DMS53 treated with DMSO at 0.1 percent for 48 hours (cell line): ENCODE data around the gene WIPF1.

Experiments
- DNase-seq: peaks from one replicate; lab custom pipeline; 2025; ENCODE audit not compliant: unreplicated experiment; lab: John Stamatoyannopoulos, UW

The WIPF1 gene

GRCh38 chr2:174621323-174621722 is 23.7 kb upstream of the WIPF1 start:
- DNase-seq: no peak

GRCh38 chr2:174618179-174618578 is 20.6 kb upstream of the WIPF1 start:
- no peak for DNase-seq

DNA sequence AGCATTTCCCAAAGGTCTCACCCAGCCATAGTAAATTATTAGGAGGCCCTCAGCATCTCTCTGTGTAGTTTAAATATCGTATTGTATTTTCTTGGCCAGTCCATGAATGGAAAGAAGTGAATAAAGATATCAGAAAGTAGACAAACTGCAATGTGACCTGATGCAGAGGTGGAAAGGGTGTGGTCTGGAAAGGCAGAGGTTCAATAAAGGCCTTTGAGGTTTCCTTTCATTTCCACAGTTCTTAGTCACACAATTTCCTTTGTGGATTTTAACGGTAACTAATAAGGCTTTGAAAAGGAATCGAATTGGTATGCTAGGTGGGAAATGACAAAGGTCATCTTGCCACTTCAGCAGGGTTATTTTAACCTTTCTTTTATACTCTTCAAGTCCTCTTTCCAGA is 20.1 kb upstream of the WIPF1 start:
- no peak for DNase-seq

- DNase-seq: no peak
Measured at GRCh38 chr2:174617120-174617519, 19.5 kb upstream of the WIPF1 start.

DNA sequence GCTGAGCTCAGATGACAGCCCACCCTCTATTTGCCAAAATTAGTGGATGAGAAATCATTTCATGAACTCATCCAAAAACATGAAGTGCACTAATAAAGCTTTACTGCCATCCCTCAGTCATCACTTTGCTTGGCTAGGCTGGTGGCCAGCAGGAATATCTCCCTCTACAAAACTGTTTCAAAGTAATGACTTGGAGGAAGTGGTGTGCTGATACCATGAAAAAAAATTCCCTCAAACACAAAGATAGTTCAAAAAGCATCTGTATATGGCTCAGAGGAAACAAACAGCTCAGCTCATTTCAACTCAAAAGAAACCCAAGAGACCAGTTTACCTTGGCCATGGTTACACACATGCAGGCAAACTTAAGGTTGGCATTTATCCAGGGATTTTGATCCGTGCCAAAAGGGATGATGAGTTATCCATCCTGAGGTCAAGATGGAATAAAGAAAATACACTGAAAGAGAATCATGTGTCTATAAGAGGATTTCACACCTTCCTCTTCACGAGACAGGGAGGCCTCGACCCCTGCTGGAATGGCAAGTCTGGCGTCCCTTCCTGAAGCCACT is 18.4 kb upstream of the WIPF1 start:
- DNase-seq: no peak

- peak; percentile 29 for DNase-seq
Measured at GRCh38 chr2:174614261-174614660, 16.7 kb upstream of the WIPF1 start.

GRCh38 chr2:174613531-174613930 is 15.9 kb upstream of the WIPF1 start:
- DNase-seq: peak; percentile 26

DNA sequence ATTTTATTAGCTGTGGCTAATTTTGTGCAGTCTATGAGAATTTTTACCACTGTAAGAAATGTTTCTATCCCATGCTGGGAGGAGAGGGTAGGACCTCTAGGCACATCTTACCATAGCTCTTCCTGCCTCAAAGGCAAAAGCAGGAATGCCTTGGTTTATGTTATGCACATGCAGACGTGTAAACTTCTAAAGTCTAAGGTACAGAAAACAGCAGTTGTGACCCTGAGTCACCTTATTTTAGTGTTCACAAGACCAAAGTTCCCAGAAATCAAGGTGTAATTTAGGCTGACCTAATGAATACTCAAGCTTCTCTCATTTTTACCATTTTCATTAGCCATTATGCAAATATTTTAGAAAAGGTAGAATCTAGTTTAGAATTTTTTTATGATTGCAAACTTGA is 15.4 kb upstream of the WIPF1 start:
- no peak for DNase-seq

GRCh38 chr2:174611854-174612253 is 14.2 kb upstream of the WIPF1 start:
- no peak for DNase-seq

- no peak for DNase-seq
Measured at GRCh38 chr2:174611006-174611405, 13.4 kb upstream of the WIPF1 start.

DNA sequence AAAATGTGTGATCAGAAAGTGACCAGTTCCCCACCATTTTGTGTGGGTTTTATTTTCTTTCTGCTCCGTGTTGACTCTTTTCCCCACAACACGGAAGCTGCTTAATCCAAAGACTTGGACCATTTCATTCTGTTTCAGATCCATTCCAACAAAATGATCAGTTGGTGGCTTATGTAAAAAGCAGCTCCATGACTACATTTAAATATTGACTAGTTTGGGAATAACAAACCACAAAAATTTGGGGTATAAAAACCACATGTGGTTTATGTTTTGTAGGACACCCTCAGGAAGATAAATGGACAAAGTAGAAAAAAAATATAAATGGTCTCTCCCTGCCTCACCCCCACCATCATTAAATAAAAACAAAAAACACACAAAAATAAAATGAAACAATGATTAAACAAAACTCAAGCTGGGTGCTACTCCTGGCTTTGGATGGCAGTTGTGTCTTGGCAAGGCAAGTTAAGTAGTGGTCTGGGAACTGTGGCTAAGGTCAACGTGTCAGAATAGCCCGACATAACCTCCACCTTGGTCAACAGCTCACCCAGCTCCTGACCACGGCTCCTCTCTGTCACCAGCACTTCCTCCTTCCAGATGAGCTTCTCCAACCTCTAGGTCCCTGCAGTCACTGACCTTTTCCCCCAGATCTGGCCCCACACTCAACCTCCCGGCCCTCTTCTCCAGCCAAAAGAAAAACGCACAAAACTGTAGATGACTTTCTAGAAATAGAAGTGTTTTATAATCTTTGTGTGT is 12.8 kb upstream of the WIPF1 start:
- no peak for DNase-seq

- DNase-seq: no peak
Measured at GRCh38 chr2:174609261-174609660, 11.7 kb upstream of the WIPF1 start.

DNA sequence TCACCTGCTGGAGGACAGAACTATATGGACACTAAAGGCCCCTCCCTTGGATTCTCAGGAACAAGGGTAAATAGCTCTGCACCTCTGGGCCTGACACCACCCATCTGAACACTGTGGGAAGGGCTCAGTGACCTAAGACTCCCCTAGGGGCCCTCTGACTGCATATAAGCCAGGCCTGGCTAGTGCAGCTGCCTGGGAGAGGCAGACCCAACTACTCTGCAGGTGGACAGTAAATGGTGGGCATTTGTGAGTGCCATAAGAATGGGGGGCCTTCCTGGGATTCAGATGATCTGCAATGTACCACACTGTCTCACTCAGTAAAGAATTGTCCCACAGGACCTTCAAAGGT is 11.2 kb upstream of the WIPF1 start:
- no peak for DNase-seq

- DNase-seq: no peak
Measured at GRCh38 chr2:174607989-174608865, 10.6 kb upstream of the WIPF1 start.

DNA sequence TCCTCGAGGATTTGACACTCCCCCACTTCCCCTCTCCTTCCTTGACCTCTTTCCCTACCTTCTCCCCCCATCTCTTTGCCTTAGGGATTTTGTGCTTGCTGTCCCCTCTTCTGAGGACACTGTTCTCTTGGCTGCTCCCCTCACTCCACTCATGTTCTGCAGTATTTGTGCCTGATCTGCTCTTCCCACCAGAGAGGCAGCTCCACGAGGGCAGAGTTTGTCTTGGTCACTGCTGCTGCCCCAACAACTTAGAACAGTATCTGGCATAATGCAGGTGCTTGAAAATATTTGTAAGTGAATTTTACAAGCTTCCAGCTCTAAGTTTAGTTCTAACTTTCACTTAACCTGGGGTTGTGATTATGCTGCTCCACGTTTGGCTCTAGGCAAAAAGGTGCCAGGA is 10.0 kb upstream of the WIPF1 start:
- DNase-seq: no peak

- DNase-seq: peak; percentile 87
Measured at GRCh38 chr2:174606336-174606735, 8.7 kb upstream of the WIPF1 start.

GRCh38 chr2:174605687-174606086 is 8.1 kb upstream of the WIPF1 start:
- DNase-seq: peak; percentile 17

DNA sequence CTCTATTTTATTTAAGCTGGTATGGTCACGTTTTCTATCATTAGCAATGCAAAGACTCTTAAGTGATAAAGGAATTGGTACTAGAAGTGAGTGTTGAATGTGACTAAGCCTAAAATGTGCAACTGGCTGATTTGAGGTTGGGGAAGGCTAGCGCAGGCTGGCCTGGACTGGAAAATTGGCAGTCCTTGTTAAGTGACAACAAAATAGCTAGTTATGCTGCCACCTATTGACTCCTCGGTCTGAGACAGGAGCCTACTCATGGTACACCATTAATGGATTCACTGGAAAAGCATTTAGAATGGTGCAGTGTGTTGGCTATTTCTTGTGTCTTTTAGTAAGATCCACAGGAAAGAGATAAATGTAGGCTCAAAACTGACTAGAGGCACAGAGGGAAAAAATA is 5.7 kb upstream of the WIPF1 start:
- DNase-seq: peak; percentile 63

DNA sequence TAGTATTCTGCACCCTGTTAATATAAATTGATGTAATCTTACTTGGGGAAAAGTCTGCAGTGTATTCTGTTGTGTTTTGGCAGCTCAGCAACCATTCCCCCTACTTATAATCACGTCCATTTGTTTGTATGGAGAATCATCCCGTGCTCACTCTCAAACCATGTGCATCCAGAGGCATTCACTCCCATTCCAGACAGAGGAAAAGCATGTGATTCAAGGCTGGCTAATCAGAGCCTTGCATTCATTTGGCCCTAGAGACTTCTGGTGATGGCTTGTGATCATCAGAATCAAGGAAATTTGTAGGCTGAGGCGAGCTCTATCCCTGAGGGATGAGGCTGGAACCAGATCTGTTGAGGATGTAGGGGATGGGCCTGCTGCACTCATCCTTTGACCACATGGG is 5.1 kb upstream of the WIPF1 start:
- DNase-seq: no peak

DNA sequence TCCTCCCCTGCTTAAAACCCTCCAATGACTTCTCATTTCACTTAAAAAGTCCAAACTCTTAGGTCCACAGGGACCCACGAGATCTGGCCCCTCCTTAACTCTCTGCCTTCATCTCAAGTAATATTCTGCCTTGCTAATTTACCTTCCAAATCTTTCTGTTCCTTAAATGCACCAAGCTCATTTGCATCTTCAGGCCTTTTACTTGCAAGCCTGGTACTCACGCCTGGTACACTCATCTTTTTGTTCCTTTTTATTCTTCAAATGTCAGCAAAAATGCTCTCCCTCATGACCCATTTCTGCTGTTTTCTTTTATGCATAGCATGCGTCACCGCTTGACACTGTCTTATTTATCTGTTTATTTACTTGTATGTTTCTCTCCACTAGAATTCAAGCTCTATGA is 2.7 kb upstream of the WIPF1 start:
- no peak for DNase-seq

GRCh38 chr2:174599310-174599921 is 1.8 kb upstream of the WIPF1 start:
- no peak for DNase-seq

GRCh38 chr2:174597009-174597344 is 627 bp downstream of the WIPF1 start:
- DNase-seq: no peak
